ENCODE results near the gene PNPLA7.
"Not testable (repeated sequence)": the region's sequence is repeated elsewhere in the genome, so short reads cannot be mapped to it uniquely, and the experiment has no call there.

The PNPLA7 gene

GRCh38 chr9:137574192-137574591 lies 24.0 kb upstream of the PNPLA7 start:
- no peak for DNase-seq

GRCh38 chr9:137570566-137570965 lies 20.4 kb upstream of the PNPLA7 start:
- no peak for DNase-seq

GRCh38 chr9:137569609-137570203 lies 19.5 kb upstream of the PNPLA7 start:
- DNase-seq, result no peak

- DNase-seq, result not testable (repeated sequence)
Measured at GRCh38 chr9:137568445-137568844, 18.2 kb upstream of the PNPLA7 start.

GRCh38 chr9:137564817-137565411 lies 14.7 kb upstream of the PNPLA7 start:
- no peak for DNase-seq

GRCh38 chr9:137564134-137564533 lies 13.9 kb upstream of the PNPLA7 start:
- DNase-seq, result no peak

- no peak for DNase-seq
Measured at GRCh38 chr9:137558127-137558526, 7.9 kb upstream of the PNPLA7 start.

GRCh38 chr9:137556069-137556838 lies 6.1 kb upstream of the PNPLA7 start:
- no peak for DNase-seq

- DNase-seq, result no peak
Measured at GRCh38 chr9:137555179-137555578, 5.0 kb upstream of the PNPLA7 start.

GRCh38 chr9:137554349-137554748 lies 4.1 kb upstream of the PNPLA7 start:
- DNase-seq, result no peak

GRCh38 chr9:137553654-137554053 lies 3.5 kb upstream of the PNPLA7 start:
- not testable (repeated sequence) for DNase-seq

- no peak for DNase-seq
Measured at GRCh38 chr9:137552022-137552768, 2.0 kb upstream of the PNPLA7 start.

- DNase-seq, result peak; percentile 89
Measured at GRCh38 chr9:137551264-137552021, 1.2 kb upstream of the PNPLA7 start, which contains the start of gene MRPL41. Gene MRPL41, plus strand, starts transcription at chr9:137551879. Its CDS starts 203 bp downstream, at chr9:137552082.

- not testable (repeated sequence) for DNase-seq
Measured at GRCh38 chr9:137550958-137551263, 709 bp upstream of the PNPLA7 start.

GRCh38 chr9:137547687-137548543 lies 2.3 kb downstream of the PNPLA7 start:
- no peak for DNase-seq

- DNase-seq, result no peak
Measured at GRCh38 chr9:137545123-137545522, 5.1 kb downstream of the PNPLA7 start.

GRCh38 chr9:137544176-137544760 lies 5.9 kb downstream of the PNPLA7 start:
- DNase-seq, result no peak

GRCh38 chr9:137543237-137543963 lies 6.8 kb downstream of the PNPLA7 start:
- no peak for DNase-seq

GRCh38 chr9:137542486-137542885 lies 7.7 kb downstream of the PNPLA7 start:
- DNase-seq, result no peak

GRCh38 chr9:137540536-137540935 lies 9.7 kb downstream of the PNPLA7 start:
- no peak for DNase-seq

- no peak for DNase-seq
Measured at GRCh38 chr9:137538058-137538457, 12.1 kb downstream of the PNPLA7 start.
